Measurements from ENCODE around the gene NGDN.

The NGDN gene

GRCh38 chr14:23478109-23478759 lies 8.7 kb downstream of the NGDN start:
- DNase-seq (ENCODE audit: low read depth), result peak; percentile 71

- peak; percentile 40 for DNase-seq (ENCODE audit: low read depth)
Observed at GRCh38 chr14:23481362-23481970, 12.0 kb downstream of the NGDN start.

GRCh38 chr14:23481979-23482822 lies 12.7 kb downstream of the NGDN start:
- DNase-seq (ENCODE audit: low read depth), result no peak

- DNase-seq (ENCODE audit: low read depth), result no peak
Observed at GRCh38 chr14:23482823-23483148, 13.3 kb downstream of the NGDN start.

- peak; percentile 28 for DNase-seq (ENCODE audit: low read depth)
Observed at GRCh38 chr14:23483236-23483854, 13.8 kb downstream of the NGDN start.

GRCh38 chr14:23485326-23485725 lies 15.8 kb downstream of the NGDN start:
- no peak for DNase-seq (ENCODE audit: low read depth)

- no peak for DNase-seq (ENCODE audit: low read depth)
Observed at GRCh38 chr14:23486036-23486435, 16.5 kb downstream of the NGDN start.

- no peak for DNase-seq (ENCODE audit: low read depth)
Observed at GRCh38 chr14:23487216-23487615, 17.7 kb downstream of the NGDN start.

- DNase-seq (ENCODE audit: low read depth), result no peak
Observed at GRCh38 chr14:23492618-23493272, 23.2 kb downstream of the NGDN start.

GRCh38 chr14:23494223-23494622 lies 24.7 kb downstream of the NGDN start:
- DNase-seq (ENCODE audit: low read depth), result peak; percentile 73

- no peak for DNase-seq (ENCODE audit: low read depth)
Observed at GRCh38 chr14:23512156-23512555, 42.7 kb downstream of the NGDN start.

- no peak for DNase-seq (ENCODE audit: low read depth)
Observed at GRCh38 chr14:23513005-23513817, 43.7 kb downstream of the NGDN start.

GRCh38 chr14:23513818-23514643 lies 44.5 kb downstream of the NGDN start:
- DNase-seq (ENCODE audit: low read depth), result no peak

GRCh38 chr14:23514644-23514957 lies 45.1 kb downstream of the NGDN start:
- DNase-seq (ENCODE audit: low read depth), result no peak

- DNase-seq (ENCODE audit: low read depth), result no peak
Observed at GRCh38 chr14:23517650-23518326, 48.3 kb downstream of the NGDN start.

- DNase-seq (ENCODE audit: low read depth), result no peak
Observed at GRCh38 chr14:23518709-23519108, 49.2 kb downstream of the NGDN start.

GRCh38 chr14:23520899-23521533 lies 51.5 kb downstream of the NGDN start:
- DNase-seq (ENCODE audit: low read depth), result no peak

GRCh38 chr14:23521785-23522640 lies 52.5 kb downstream of the NGDN start:
- DNase-seq (ENCODE audit: low read depth), result no peak

Measured in EH (cell line).